ENCODE results near the gene CCDC57. TPM values are rescaled to one million over a fixed set of nuclear protein-coding genes. Genes with fewer than 3 reads are reported as not detected.

The CCDC57 gene
- total and polyA plus RNA-seq, 2 experiments from 2014 or later = 15.7 to 29.8 TPM

DNA sequence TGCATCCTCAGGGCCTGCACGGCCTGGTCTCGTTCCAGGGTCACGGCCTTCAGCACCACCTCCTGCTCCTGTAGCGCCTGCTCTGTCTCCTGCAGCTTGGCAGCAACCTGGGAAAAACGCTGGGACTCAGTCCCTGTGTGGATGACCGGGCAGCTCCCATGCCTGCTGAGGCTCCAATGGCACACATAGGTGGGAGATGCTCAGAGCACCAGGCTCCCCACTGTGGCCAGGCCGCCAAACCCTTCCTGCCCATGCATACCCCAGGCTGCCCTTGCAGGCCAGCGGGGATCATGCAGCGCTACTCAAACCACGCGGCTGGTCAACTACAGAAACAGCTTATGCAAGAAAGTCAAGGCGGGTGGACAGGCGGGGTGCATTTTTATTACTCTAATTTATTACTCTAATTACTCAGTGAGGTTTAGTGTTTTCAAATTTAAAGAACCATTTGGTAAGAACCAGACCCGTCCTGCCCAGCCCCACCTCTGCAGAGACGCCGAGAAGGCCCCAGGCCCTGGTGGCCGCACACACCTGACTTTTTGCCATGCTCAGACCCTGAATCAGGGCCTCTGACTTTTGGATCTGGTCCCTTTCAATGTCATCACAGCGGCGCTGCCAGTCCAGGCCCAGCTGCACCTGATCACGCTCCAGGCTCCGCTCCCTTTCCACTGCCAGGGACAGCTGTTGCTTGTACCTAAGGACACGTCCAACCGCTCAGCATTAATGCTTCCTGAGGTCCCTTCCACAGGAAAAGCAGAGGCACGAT, 34.0 kb downstream of the CCDC57 start:
- H3K9me3 ChIP-seq (ENCODE audit: low read depth) = no peaks in the 10 kb centered on the region
- WGBS (ENCODE audit: low lambda C conversion rate, missing lambda C conversion rate) = 82% methylated on average over 24 of the region's 24 CpGs
- no peaks in the 10 kb centered on the region for H3K27me3 ChIP-seq
- no peak for DNase-seq (ENCODE audit: low spot score)
- H3K4me1 ChIP-seq (ENCODE audit: insufficient read depth) = no peaks in the 10 kb centered on the region
- no peaks in the 10 kb centered on the region for H4K20me1 ChIP-seq (ENCODE audit: insufficient read depth, poor library complexity, severe bottlenecking)
- H3K9me2 ChIP-seq (replicated peaks; ENCODE audit: insufficient read depth) = no peaks in the 10 kb centered on the region
- no peaks in the 10 kb centered on the region for H3K79me2 ChIP-seq
- H3K36me3 ChIP-seq (replicated peaks; ENCODE audit: insufficient read depth, low read depth) = no peaks in the 10 kb centered on the region
- no peak overlapping the region for H3K4me3 ChIP-seq
- H2AFZ ChIP-seq = no peak overlapping the region
- TF ChIP-seq EZH2phosphoT487 (IDR thresholded peaks at IDR 0.05; ENCODE audit: low read depth, severe bottlenecking, unreplicated experiment) = no peak
- TF ChIP-seq EZH2 (IDR thresholded peaks at IDR 0.05; ENCODE audit: borderline replicate concordance) = no peak
- TF ChIP-seq, protein P1, sequence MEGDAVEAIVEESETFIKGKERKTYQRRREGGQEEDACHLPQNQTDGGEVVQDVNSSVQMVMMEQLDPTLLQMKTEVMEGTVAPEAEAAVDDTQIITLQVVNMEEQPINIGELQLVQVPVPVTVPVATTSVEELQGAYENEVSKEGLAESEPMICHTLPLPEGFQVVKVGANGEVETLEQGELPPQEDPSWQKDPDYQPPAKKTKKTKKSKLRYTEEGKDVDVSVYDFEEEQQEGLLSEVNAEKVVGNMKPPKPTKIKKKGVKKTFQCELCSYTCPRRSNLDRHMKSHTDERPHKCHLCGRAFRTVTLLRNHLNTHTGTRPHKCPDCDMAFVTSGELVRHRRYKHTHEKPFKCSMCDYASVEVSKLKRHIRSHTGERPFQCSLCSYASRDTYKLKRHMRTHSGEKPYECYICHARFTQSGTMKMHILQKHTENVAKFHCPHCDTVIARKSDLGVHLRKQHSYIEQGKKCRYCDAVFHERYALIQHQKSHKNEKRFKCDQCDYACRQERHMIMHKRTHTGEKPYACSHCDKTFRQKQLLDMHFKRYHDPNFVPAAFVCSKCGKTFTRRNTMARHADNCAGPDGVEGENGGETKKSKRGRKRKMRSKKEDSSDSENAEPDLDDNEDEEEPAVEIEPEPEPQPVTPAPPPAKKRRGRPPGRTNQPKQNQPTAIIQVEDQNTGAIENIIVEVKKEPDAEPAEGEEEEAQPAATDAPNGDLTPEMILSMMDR (IDR thresholded peaks at IDR 0.05; ENCODE audit: poor library complexity) = no peak
- no peak overlapping the region for H3K4me2 ChIP-seq
- no peak overlapping the region for H3K27ac ChIP-seq

DNA sequence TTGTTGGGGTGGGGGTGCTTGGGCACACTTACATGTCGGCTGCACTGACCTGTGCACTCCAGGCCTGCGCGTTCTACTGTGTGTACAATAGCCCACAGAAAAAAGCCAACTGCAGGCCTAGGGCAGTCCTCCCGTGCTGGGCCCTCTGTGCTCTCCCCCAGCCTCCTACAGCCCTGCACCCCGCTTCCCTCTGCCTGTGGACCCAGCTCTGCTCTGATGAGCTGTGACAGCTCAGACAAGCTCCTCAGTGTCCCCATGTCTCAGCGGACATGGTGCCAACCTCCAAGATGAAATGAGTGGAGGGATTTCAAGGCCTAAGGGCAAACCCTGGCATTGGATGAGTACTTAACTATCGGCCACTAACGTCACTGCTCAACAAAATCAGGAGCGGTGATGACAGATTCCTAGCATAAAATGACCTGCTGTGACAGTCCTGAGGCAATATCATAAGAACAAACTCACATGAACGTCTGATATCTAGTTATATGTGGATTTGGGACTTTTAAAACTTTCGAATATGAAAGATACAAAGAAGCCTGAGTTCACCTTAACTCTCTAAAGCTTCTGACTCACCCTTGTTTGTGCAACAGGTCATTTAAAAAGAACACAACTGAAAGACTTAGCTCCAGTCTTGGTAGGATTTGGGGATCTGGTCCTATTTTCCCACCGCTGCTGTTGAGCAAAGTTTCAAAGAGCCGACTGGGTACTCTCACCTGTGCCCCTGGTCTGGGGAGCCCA, 34.7 kb downstream of the CCDC57 start:
- 88% methylated on average over 12 of the region's 13 CpGs for WGBS (ENCODE audit: low lambda C conversion rate, missing lambda C conversion rate)
- Histone ChIP-seq H3K4me3 (no peak overlapping the region), H3K4me2 (no peak overlapping the region), H3K79me2 (no peaks in the 10 kb centered on the region), H3K27ac (no peak overlapping the region), H2AFZ (no peak overlapping the region), H3K9me2 (replicated peaks; ENCODE audit: insufficient read depth) (no peaks in the 10 kb centered on the region), H3K9me3 (ENCODE audit: low read depth) (no peaks in the 10 kb centered on the region), H4K20me1 (ENCODE audit: insufficient read depth, poor library complexity, severe bottlenecking) (no peaks in the 10 kb centered on the region), H3K4me1 (ENCODE audit: insufficient read depth) (no peaks in the 10 kb centered on the region), H3K27me3 (no peaks in the 10 kb centered on the region), H3K36me3 (replicated peaks; ENCODE audit: insufficient read depth, low read depth) (no peaks in the 10 kb centered on the region)
- DNase-seq (ENCODE audit: low spot score) = no peak
- TF ChIP-seq, protein P1 (IDR thresholded peaks at IDR 0.05; ENCODE audit: poor library complexity) = no peak
- no peak for TF ChIP-seq EZH2phosphoT487 (IDR thresholded peaks at IDR 0.05; ENCODE audit: low read depth, severe bottlenecking, unreplicated experiment)
- no peak for TF ChIP-seq EZH2 (IDR thresholded peaks at IDR 0.05; ENCODE audit: borderline replicate concordance)

DNA sequence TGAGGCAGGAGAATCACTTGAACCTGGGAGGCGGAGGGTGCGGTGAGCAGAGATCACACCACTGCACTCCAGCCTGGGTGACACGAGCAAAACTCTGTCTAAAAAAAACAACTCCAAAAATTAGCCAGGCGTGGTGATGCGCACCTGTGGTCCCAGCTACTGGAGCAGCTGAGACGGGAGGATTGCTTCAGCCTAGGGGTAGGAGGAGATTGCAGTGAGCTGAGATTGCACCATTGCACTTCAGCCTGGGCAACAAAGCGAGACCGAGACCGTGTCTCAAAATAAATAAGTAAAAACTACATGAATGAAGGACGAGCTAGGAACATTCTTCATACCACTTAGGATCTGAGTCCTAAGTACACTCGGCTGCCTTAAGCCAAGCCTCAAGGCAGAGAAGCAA, 35.4 kb downstream of the CCDC57 start:
- Histone ChIP-seq H3K4me2 (no peak overlapping the region), H3K9me2 (replicated peaks; ENCODE audit: insufficient read depth) (no peaks in the 10 kb centered on the region), H3K36me3 (replicated peaks; ENCODE audit: insufficient read depth, low read depth) (no peaks in the 10 kb centered on the region), H3K27me3 (no peaks in the 10 kb centered on the region), H4K20me1 (ENCODE audit: insufficient read depth, poor library complexity, severe bottlenecking) (no peaks in the 10 kb centered on the region), H3K79me2 (no peaks in the 10 kb centered on the region), H3K9me3 (ENCODE audit: low read depth) (no peaks in the 10 kb centered on the region), H3K27ac (no peak overlapping the region), H3K4me1 (ENCODE audit: insufficient read depth) (no peaks in the 10 kb centered on the region), H3K4me3 (no peak overlapping the region), H2AFZ (no peak overlapping the region)
- DNase-seq (ENCODE audit: low spot score) = no peak
- WGBS (ENCODE audit: low lambda C conversion rate, missing lambda C conversion rate) = 91% methylated on average over 11 of the region's 11 CpGs
- TF ChIP-seq EZH2phosphoT487 (IDR thresholded peaks at IDR 0.05; ENCODE audit: low read depth, severe bottlenecking, unreplicated experiment) = no peak
- TF ChIP-seq EZH2 (IDR thresholded peaks at IDR 0.05; ENCODE audit: borderline replicate concordance) = no peak
- TF ChIP-seq, protein P1 (IDR thresholded peaks at IDR 0.05; ENCODE audit: poor library complexity) = no peak

All from hepatocyte (in vitro differentiated cells).